Transverse colon (tissue), 4 donors: ENCODE results near the gene PIP5K1B. TPM values are rescaled to one million over a fixed set of nuclear protein-coding genes. Genes with fewer than 3 reads are reported as not detected.
A peak's percentile ranks its signal among the peaks of the same experiment; 100 is the strongest.

Experiments
- DNase-seq: peaks from one replicate; pipeline ENCODE4 v3.0.0-alpha.2; 2019
- H3K27ac ChIP-seq, 4 donors: fragments of 200-600 bp; sonication (generic); 2 replicates each; pipeline ENCODE4 v1.5.1; 2016 to 2018; ENCODE audit warnings: inconsistent platforms in 4 of 4
- H3K27me3 ChIP-seq: fragments of 200-600 bp; sonication (generic); 2 replicates; pipeline ENCODE4 v1.5.1; 2017; ENCODE audit warnings: inconsistent platforms
- H3K36me3 ChIP-seq, 4 donors: fragments of 200-600 bp; sonication (generic); 2 replicates each; pipeline ENCODE4 v1.5.1; 2017 to 2019; ENCODE audit warnings: inconsistent platforms in 4 of 4
- H3K4me1 ChIP-seq, 4 donors: fragments of 200-600 bp; sonication (generic); 2 replicates each; pipeline ENCODE4 v1.5.1; 2017 to 2020; ENCODE audit warnings: inconsistent platforms in 4 of 4
- H3K4me3 ChIP-seq, 4 donors: fragments of 200-600 bp; sonication (generic); 1 replicate in 1 of 4; 2 replicates in 3 of 4; pipeline versions ENCODE4 v1.5.1 to v1.6.1; 2017 to 2019; ENCODE audit warnings: inconsistent platforms in 4 of 4
- H3K9me3 ChIP-seq, 2 donors: fragments of 200-600 bp; sonication (generic); 2 replicates each; pipeline ENCODE4 v1.5.1; 2017 to 2019; ENCODE audit warnings: inconsistent platforms in 2 of 2
- EP300 ChIP-seq: sonication (generic); formaldehyde crosslinking; IDR thresholded peaks from one replicate; pipeline ENCODE4 v1.6.1; 2017; ENCODE audit warnings: antibody characterized with exemption, low read depth
- POLR2A ChIP-seq: fragments of 450-650 bp; IDR thresholded peaks from one replicate; pipeline ENCODE4 v1.6.1; 2016; ENCODE audit warnings: antibody characterized with exemption, mild to moderate bottlenecking, moderate library complexity
- POLR2AphosphoS5 ChIP-seq, 3 donors: sonication (generic); formaldehyde crosslinking; IDR thresholded peaks; one replicate each; pipeline ENCODE4 v1.6.1; 2016; ENCODE audit warnings: antibody characterized with exemption in 3 of 3
- WGBS, 2 donors: methylation state at CpG; one replicate each; pipeline ENCODE4 v1.1.5; 2018; ENCODE audit warnings: low coverage in 1 of 2; 5-methylcytosine and 5-hydroxymethylcytosine counted together
- in situ Hi-C, 4 donors: fragments of 200-750 bp; cut with MboI; loops; one replicate each; pipeline versions ENCODE4 v1.15.0 to v1.15.1; 2017; ENCODE audit warnings: low sequenced_read_pairs in 3 of 4, low pct_ligation_motif_present in 1 of 4, low pct_unique_long_range_greater_than_20kb in 1 of 4
- intact Hi-C: fragments of 100-400 bp; cut with DNase I; formaldehyde crosslinking; loops from one replicate; pipeline ENCODE4 v1.15.1; 2023; ENCODE audit warnings: low total_unique reads
- total RNA-seq, 4 donors: library from RNA; depleted of rRNA; stranded (reverse); fragments of >200 nt; gene quantifications; one replicate each; pipeline ENCODE4 v1.1.0, GENCODE V29; 2016
- TF ChIP-seq, protein P1 (sequence below), 5 experiments: fragments of 200-600 bp in 3 of 5; fragments of 450-650 bp in 2 of 5; sonication (generic) in 3 of 5; IDR thresholded peaks; 1 replicate in 2 of 5; 2 replicates in 3 of 5; pipeline ENCODE4 v1.5.1; 2016 to 2017; ENCODE audit warnings: antibody characterized with exemption in 5 of 5, inconsistent platforms in 3 of 5, mild to moderate bottlenecking in 2 of 5, moderate library complexity in 1 of 5

PIP5K1B gene
- total RNA-seq, 4 donors from 2014 or later, result 45.6 to 104 (median 76.0) TPM

DNA sequence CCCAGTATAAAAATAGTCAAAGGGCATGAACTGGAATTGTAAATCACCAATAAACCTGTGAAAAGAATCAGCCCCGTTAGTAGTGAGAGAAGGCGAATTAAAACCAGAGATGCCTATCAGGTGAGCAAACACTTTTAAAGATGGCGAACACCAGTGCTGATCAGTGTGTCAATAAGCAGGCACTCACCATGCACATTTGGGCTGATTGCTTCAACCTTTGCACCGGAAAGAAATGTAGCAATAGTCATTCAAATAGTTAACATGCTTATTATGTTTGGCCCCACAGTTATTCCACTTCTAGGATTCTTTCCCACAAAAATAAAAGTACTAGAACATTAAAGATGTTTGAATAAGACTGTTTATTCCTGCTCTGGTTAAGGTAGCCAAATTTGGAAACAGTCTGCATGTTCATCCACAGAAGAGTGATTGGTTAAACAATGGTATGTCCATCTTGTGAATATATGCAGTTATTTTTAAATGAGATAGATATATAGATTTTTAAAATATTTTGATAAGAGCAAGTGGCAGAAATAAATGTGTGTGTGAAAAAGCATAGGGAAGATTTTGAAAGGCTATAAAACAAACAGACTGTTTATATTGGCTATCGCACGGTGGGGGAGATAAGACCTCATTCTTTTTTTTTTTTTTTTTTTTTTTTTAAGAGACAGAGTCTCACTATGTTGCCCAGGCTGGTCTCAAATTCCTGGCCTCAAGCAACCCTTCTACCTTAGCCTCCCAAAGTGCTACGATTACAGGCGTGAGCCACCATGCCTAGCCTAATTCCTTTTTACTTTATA is 112.2 kb downstream of the PIP5K1B start:
- DNase-seq, result no peak
- Histone ChIP-seq H3K4me1 (no peaks in the 10 kb centered on the region), H3K9me3 (no peaks in the 10 kb centered on the region), H3K27me3 (no peaks in the 10 kb centered on the region), H3K27ac (no peak overlapping the region), H3K4me3 (no peak overlapping the region), H3K36me3 (no peaks in the 10 kb centered on the region)
- in situ Hi-C loops (no loop called here), intact Hi-C loops (no loop called here)
- TF ChIP-seq, protein P1, sequence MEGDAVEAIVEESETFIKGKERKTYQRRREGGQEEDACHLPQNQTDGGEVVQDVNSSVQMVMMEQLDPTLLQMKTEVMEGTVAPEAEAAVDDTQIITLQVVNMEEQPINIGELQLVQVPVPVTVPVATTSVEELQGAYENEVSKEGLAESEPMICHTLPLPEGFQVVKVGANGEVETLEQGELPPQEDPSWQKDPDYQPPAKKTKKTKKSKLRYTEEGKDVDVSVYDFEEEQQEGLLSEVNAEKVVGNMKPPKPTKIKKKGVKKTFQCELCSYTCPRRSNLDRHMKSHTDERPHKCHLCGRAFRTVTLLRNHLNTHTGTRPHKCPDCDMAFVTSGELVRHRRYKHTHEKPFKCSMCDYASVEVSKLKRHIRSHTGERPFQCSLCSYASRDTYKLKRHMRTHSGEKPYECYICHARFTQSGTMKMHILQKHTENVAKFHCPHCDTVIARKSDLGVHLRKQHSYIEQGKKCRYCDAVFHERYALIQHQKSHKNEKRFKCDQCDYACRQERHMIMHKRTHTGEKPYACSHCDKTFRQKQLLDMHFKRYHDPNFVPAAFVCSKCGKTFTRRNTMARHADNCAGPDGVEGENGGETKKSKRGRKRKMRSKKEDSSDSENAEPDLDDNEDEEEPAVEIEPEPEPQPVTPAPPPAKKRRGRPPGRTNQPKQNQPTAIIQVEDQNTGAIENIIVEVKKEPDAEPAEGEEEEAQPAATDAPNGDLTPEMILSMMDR (IDR thresholded peaks at IDR 0.05), result no peak
- TF ChIP-seq EP300 (no peak), POLR2AphosphoS5 (IDR thresholded peaks at IDR 0.05) (no peak), POLR2A (no peak)
- 71 to 75% methylated on average over 8 of the region's 8 CpGs for WGBS, 2 donors

DNA sequence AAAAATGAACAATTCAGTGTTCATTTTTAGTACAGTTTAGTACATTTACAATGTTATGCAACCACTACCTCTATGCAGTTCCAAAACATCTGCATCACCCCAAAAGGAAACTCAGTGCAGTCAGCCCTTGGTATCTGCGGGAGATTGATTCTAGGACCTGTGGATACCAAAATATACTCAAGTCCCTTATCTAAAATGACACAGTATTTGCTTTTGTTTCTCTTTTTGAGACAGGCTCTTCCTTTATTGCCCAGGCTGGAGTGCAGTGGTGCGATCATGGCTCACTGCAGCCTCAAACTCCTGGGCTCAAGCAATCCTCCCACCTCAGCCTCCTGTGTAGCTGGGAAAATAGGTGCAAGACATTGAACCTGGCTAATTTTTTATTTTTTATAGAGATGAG is 114.0 kb downstream of the PIP5K1B start:
- H3K36me3 ChIP-seq, result no peaks in the 10 kb centered on the region
- H3K27me3 ChIP-seq, result no peaks in the 10 kb centered on the region
- no peak overlapping the region for H3K27ac ChIP-seq
- in situ Hi-C loops, result no loop called here
- DNase-seq, result no peak
- WGBS, 2 donors, result 90 to 96% methylated on average over 2 of the region's 2 CpGs
- no peaks in the 10 kb centered on the region for H3K9me3 ChIP-seq
- intact Hi-C loops, result no loop called here
- no peaks in the 10 kb centered on the region for H3K4me1 ChIP-seq
- TF ChIP-seq POLR2AphosphoS5 (IDR thresholded peaks at IDR 0.05) (no peak), POLR2A (no peak)
- TF ChIP-seq, protein P1 (IDR thresholded peaks at IDR 0.05), result no peak
- no peak overlapping the region for H3K4me3 ChIP-seq

DNA sequence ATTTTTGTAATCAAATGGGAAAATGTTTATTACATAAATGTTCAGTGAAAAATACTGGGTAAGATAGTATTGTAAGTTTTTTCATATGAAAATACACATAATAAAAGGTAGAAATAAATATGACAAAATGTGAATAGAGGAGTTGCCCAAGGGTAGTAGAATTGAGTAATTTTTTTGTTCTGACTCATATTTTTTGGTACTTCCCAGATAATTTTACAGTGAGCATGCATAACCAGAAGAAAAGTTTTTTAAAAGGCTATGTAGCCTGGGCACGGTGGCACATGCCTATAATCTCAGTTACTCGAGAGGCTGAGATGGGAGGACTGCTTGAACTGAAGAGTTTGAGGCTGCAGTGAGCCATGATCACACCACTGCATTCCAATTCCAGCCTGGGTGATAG is 116.9 kb downstream of the PIP5K1B start:
- WGBS, 2 donors, result 63 to 80% methylated on average over 2 of the region's 2 CpGs
- Histone ChIP-seq H3K27ac (no peak overlapping the region), H3K9me3 (no peaks in the 10 kb centered on the region), H3K4me1 (no peaks in the 10 kb centered on the region), H3K36me3 (no peaks in the 10 kb centered on the region), H3K4me3 (no peak overlapping the region), H3K27me3 (no peaks in the 10 kb centered on the region)
- no peak for TF ChIP-seq POLR2AphosphoS5 (IDR thresholded peaks at IDR 0.05)
- no peak for TF ChIP-seq POLR2A
- TF ChIP-seq, protein P1 (IDR thresholded peaks at IDR 0.05), result no peak
- TF ChIP-seq EP300, result no peak
- DNase-seq, result no peak
- intact Hi-C loops, result no loop called here
- in situ Hi-C loops, result no loop called here

DNA sequence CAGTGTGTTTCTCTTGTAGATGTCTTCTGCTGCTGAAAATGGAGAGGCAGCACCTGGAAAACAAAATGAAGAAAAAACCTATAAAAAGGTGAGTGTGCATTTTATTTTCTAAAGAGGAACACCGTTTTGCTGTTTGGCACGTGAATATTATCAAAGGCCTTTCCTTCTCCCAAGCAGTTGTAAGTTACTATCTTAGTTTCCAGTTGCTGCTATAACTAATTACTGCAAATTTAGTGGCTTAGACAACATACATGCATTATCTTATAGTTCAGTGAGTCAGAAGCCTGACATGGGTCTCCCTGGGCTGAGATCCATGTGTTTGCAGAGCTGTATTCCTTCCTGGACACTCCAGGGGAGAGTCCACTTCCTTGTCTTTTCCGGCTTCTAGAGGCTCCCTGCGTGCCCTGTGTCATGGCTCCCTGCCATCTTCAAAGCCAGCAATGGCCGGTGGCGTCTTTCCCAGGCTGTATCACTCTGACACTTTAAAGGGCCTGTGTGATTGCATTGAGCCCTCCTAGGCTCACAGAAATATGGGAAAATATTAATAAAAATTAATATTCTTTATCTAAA is 117.6 kb downstream of the PIP5K1B start:
- peak; percentile 13 for DNase-seq
- intact Hi-C loops, result no loop called here
- H3K27ac ChIP-seq, result no peak overlapping the region

More for the DNA sequence above, 117.6 kb downstream of the PIP5K1B start:
- TF ChIP-seq, protein P1 (IDR thresholded peaks at IDR 0.05), result no peak
- TF ChIP-seq POLR2A (no peak), EP300 (no peak), POLR2AphosphoS5 (IDR thresholded peaks at IDR 0.05) (no peak)
- in situ Hi-C loops, result no loop called here
- H3K4me3 ChIP-seq, result no peak overlapping the region
- no peaks in the 10 kb centered on the region for H3K9me3 ChIP-seq
- WGBS, 2 donors, result 71 to 82% methylated on average over 4 to 6 of the region's 6 CpGs
- no peaks in the 10 kb centered on the region for H3K36me3 ChIP-seq
- H3K27me3 ChIP-seq, result no peaks in the 10 kb centered on the region
- H3K4me1 ChIP-seq, result no peaks in the 10 kb centered on the region
